ENCODE data around the gene CEP131.
A peak's percentile ranks its signal among the peaks of the same experiment; 100 is the strongest.

Gene CEP131

GRCh38 chr17:81253358-81254131, 30.8 kb upstream of the CEP131 start (continued):
- TF ChIP-seq ZNF26 (tag by site-specific recombination; IDR thresholded peaks at IDR 0.05) (no peak), GLIS2 (tag by site-specific recombination; IDR thresholded peaks at IDR 0.05) (no peak), GLIS1 (tag by site-specific recombination; IDR thresholded peaks at IDR 0.05) (peak; percentile 64; the same call in 1 of the 2 replicates), ZNF335 (tag by site-specific recombination; conservative IDR thresholded peaks at IDR 0.05) (0 out of 2 replicates have a peak, but pooled peaks have one; percentile 30), ZNF274 (IDR thresholded peaks at IDR 0.05; ENCODE audit: low read length) (no peak), ZNF274 (tag by site-specific recombination; IDR thresholded peaks at IDR 0.05; ENCODE audit: borderline replicate concordance) (peak; percentile 79), ZNF645 (tag by site-specific recombination; IDR thresholded peaks at IDR 0.05) (peak; percentile 97), ZNF121 (tag by site-specific recombination; IDR thresholded peaks at IDR 0.05) (peak; percentile 80), ZNF133 (tag by site-specific recombination; IDR thresholded peaks at IDR 0.05) (peak; percentile 65), ZBTB49 (tag by site-specific recombination; IDR thresholded peaks at IDR 0.05; ENCODE audit: low read depth) (no peak), ZNF600 (tag by site-specific recombination; IDR thresholded peaks at IDR 0.05) (peak; percentile 90), ZNF202 (tag by site-specific recombination; IDR thresholded peaks at IDR 0.05; ENCODE audit: borderline replicate concordance) (no peak; the same call in 1 of the 2 replicates), ZNF658 (tag by site-specific recombination; IDR thresholded peaks at IDR 0.05) (0 out of 2 replicates have a peak, but pooled peaks have one; percentile 64), ZBTB8A (tag by site-specific recombination; IDR thresholded peaks at IDR 0.05) (peak; percentile 65), ZNF768 (tag by site-specific recombination; IDR thresholded peaks at IDR 0.05) (no peak), SP2 (tag by site-specific recombination; IDR thresholded peaks at IDR 0.05) (no peak), PATZ1 (tag by site-specific recombination; IDR thresholded peaks at IDR 0.05) (peak; percentile 71), KLF7 (tag by site-specific recombination; IDR thresholded peaks at IDR 0.05; ENCODE audit: borderline replicate concordance) (peak; percentile 9; the same call in 1 of the 2 replicates), ZBTB1 (tag by site-specific recombination; IDR thresholded peaks at IDR 0.05) (no peak; the same call in 1 of the 2 replicates), BCL11A (tag by site-specific recombination; IDR thresholded peaks at IDR 0.05; ENCODE audit: low read depth) (no peak; the same call in 1 of the 2 replicates), ZNF24 (tag by site-specific recombination; IDR thresholded peaks at IDR 0.05) (no peak), MEIS1 (CRISPR knock-in tag; IDR thresholded peaks at IDR 0.05; ENCODE audit: borderline replicate concordance) (no peak), ZNF701 (tag by site-specific recombination; IDR thresholded peaks at IDR 0.05) (no peak), ZNF561 (tag by site-specific recombination; IDR thresholded peaks at IDR 0.05; ENCODE audit: borderline replicate concordance) (no peak), ZNF623 (tag by site-specific recombination; IDR thresholded peaks at IDR 0.05) (no peak), ZNF416 (tag by site-specific recombination; IDR thresholded peaks at IDR 0.05) (no peak), ZNF488 (tag by site-specific recombination; IDR thresholded peaks at IDR 0.05) (peak; percentile 80), ZNF146 (tag by site-specific recombination; IDR thresholded peaks at IDR 0.05) (no peak; the same call in none of the 2 replicates), ZNF433 (tag by site-specific recombination; IDR thresholded peaks at IDR 0.05; ENCODE audit: low read depth) (no peak)
- TF ChIP-seq, protein P1, sequence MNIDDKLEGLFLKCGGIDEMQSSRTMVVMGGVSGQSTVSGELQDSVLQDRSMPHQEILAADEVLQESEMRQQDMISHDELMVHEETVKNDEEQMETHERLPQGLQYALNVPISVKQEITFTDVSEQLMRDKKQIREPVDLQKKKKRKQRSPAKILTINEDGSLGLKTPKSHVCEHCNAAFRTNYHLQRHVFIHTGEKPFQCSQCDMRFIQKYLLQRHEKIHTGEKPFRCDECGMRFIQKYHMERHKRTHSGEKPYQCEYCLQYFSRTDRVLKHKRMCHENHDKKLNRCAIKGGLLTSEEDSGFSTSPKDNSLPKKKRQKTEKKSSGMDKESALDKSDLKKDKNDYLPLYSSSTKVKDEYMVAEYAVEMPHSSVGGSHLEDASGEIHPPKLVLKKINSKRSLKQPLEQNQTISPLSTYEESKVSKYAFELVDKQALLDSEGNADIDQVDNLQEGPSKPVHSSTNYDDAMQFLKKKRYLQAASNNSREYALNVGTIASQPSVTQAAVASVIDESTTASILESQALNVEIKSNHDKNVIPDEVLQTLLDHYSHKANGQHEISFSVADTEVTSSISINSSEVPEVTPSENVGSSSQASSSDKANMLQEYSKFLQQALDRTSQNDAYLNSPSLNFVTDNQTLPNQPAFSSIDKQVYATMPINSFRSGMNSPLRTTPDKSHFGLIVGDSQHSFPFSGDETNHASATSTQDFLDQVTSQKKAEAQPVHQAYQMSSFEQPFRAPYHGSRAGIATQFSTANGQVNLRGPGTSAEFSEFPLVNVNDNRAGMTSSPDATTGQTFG (tag by site-specific recombination; IDR thresholded peaks at IDR 0.05; ENCODE audit: borderline replicate concordance) = peak; percentile 69; the same call in 1 of the 2 replicates
